H9 (cell line): ENCODE results near the gene TACR1. TPM values are rescaled to one million over a fixed set of nuclear protein-coding genes. Genes with fewer than 3 reads are reported as not detected.

ENCODE experiments used
- DNase-seq: peaks from one replicate; pipeline ENCODE4 v3.0.0-alpha.2; 2017
- H2AFZ ChIP-seq: one replicate; pipeline ENCODE4 v1.6.1; 2013; ENCODE audit warnings: mild to moderate bottlenecking, low read length, control low read depth, moderate library complexity
- H2AK5ac ChIP-seq: 2 replicates; pipeline ENCODE4 v1.6.1; 2013; ENCODE audit warnings: low read length, control low read depth, mixed read lengths; ENCODE audit not compliant: insufficient read length
- H2BK120ac ChIP-seq: one replicate; pipeline ENCODE4 v1.6.1; 2013; ENCODE audit warnings: low read depth, mild to moderate bottlenecking, low read length, control low read depth, inconsistent platforms; ENCODE audit not compliant: poor library complexity, severe bottlenecking
- H2BK12ac ChIP-seq: 2 replicates; pipeline ENCODE4 v1.6.1; 2013; ENCODE audit warnings: low read length, control low read depth, mixed read lengths, low read depth; ENCODE audit not compliant: insufficient read length
- H2BK15ac ChIP-seq: 2 replicates; pipeline ENCODE4 v1.6.1; 2013; ENCODE audit warnings: low read depth, low read length, control low read depth
- H2BK20ac ChIP-seq: one replicate; pipeline ENCODE4 v1.6.1; 2013; ENCODE audit warnings: low read depth, mild to moderate bottlenecking, low read length, control low read depth, inconsistent platforms; ENCODE audit not compliant: poor library complexity, severe bottlenecking
- H2BK5ac ChIP-seq: 2 replicates; pipeline ENCODE4 v1.6.1; 2013; ENCODE audit warnings: low read length, control low read depth, mixed read lengths; ENCODE audit not compliant: insufficient read length
- H3K14ac ChIP-seq: 2 replicates; pipeline ENCODE4 v1.6.1; 2013; ENCODE audit warnings: low read length, control low read depth; ENCODE audit not compliant: insufficient read depth
- H3K18ac ChIP-seq: 2 replicates; pipeline ENCODE4 v1.6.1; 2013; ENCODE audit warnings: low read depth, mild to moderate bottlenecking, mixed read lengths, low read length, control low read depth; ENCODE audit not compliant: insufficient read length
- H3K23ac ChIP-seq: 2 replicates; pipeline ENCODE4 v1.6.1; 2013; ENCODE audit warnings: low read length, control low read depth, mixed read lengths, low read depth; ENCODE audit not compliant: insufficient read length
- H3K23me2 ChIP-seq: 2 replicates; pipeline ENCODE4 v1.6.1; 2013; ENCODE audit warnings: low read depth, mild to moderate bottlenecking, mixed read lengths, low read length, control low read depth; ENCODE audit not compliant: insufficient read length, poor library complexity, severe bottlenecking
- H3K27ac ChIP-seq: 2 replicates; pipeline ENCODE4 v1.5.1; 2013; ENCODE audit warnings: low read length, control low read depth, mixed read lengths, low read depth; ENCODE audit not compliant: insufficient read length
- H3K27me3 ChIP-seq: 2 replicates; pipeline ENCODE4 v1.6.1; 2013; ENCODE audit warnings: low read length, control low read depth, inconsistent platforms; ENCODE audit not compliant: insufficient read depth
- H3K4ac ChIP-seq: 2 replicates; pipeline ENCODE4 v1.6.1; 2013; ENCODE audit warnings: low read depth, mild to moderate bottlenecking, control low read depth, inconsistent platforms, low read length, moderate library complexity
- H3K4me1 ChIP-seq: 2 replicates; pipeline ENCODE4 v1.6.1; 2013; ENCODE audit warnings: low read length, control low read depth, inconsistent platforms; ENCODE audit not compliant: insufficient read depth
- H3K4me2 ChIP-seq: 2 replicates; pipeline ENCODE4 v1.6.1; 2013; ENCODE audit warnings: low read length, control low read depth, mixed read lengths; ENCODE audit not compliant: insufficient read length, insufficient read depth
- H3K56ac ChIP-seq: 2 replicates; pipeline ENCODE4 v1.6.1; 2013; ENCODE audit warnings: low read depth, mild to moderate bottlenecking, mixed read lengths, low read length, control low read depth; ENCODE audit not compliant: insufficient read length
- H3K79me1 ChIP-seq: 2 replicates; pipeline ENCODE4 v1.6.1; 2013; ENCODE audit warnings: low read depth, mild to moderate bottlenecking, moderate library complexity, low read length, control low read depth, inconsistent platforms; ENCODE audit not compliant: insufficient read depth, poor library complexity, severe bottlenecking
- H3K79me2 ChIP-seq: 2 replicates; pipeline ENCODE4 v1.6.1; 2013; ENCODE audit warnings: low read length, control low read depth, inconsistent platforms; ENCODE audit not compliant: insufficient read depth
- H3K9ac ChIP-seq: 2 replicates; pipeline ENCODE4 v1.6.1; 2013; ENCODE audit warnings: low read length, control low read depth, mixed read lengths; ENCODE audit not compliant: insufficient read length; ENCODE audit errors: extremely low read depth
- H3K9me3 ChIP-seq: one replicate; pipeline ENCODE4 v1.6.1; 2013; ENCODE audit warnings: low read depth, low read length, inconsistent platforms; ENCODE audit not compliant: control insufficient read depth
- H3T11ph ChIP-seq: one replicate; pipeline ENCODE4 v1.6.1; 2013; ENCODE audit warnings: mild to moderate bottlenecking, low read length, control low read depth, inconsistent platforms
- H4K20me1 ChIP-seq: one replicate; pipeline ENCODE4 v1.6.1; 2013; ENCODE audit not compliant: control insufficient read depth, insufficient read length, insufficient read depth
- H4K5ac ChIP-seq: 2 replicates; pipeline ENCODE4 v1.6.1; 2013; ENCODE audit warnings: low read depth, mild to moderate bottlenecking, mixed read lengths, low read length, control low read depth; ENCODE audit not compliant: insufficient read length
- H4K8ac ChIP-seq: replicated peaks from 2 replicates; pipeline ENCODE4 v1.6.1; 2013; ENCODE audit warnings: low read length, control low read depth, mixed read lengths, low read depth; ENCODE audit not compliant: insufficient read length
- H4K91ac ChIP-seq: 2 replicates; pipeline ENCODE4 v1.6.1; 2013; ENCODE audit warnings: low read depth, mild to moderate bottlenecking, moderate library complexity, mixed read lengths, low read length, control low read depth; ENCODE audit not compliant: insufficient read length
- H3K27ac Mint-ChIP-seq, 3 experiments: 2 replicates in 2 of 3; 3 replicates in 1 of 3; pipeline ENCODE4 v1.8.0; 2020 to 2021; ENCODE audit warnings: mixed read lengths in 3 of 3, mild to moderate bottlenecking in 1 of 3, moderate library complexity in 1 of 3
- H3K27me3 Mint-ChIP-seq: 2 replicates; pipeline ENCODE4 v1.8.0; 2021; ENCODE audit warnings: low read depth, mild to moderate bottlenecking, moderate library complexity, mixed read lengths
- H3K36me3 Mint-ChIP-seq, 3 experiments: 2 replicates in 2 of 3; 3 replicates in 1 of 3; pipeline ENCODE4 v1.8.0; 2020 to 2021; ENCODE audit warnings: low read depth in 3 of 3, mixed read lengths in 3 of 3; ENCODE audit not compliant: insufficient read depth in 1 of 3
- H3K4me1 Mint-ChIP-seq, 2 experiments: 2 replicates each; pipeline ENCODE4 v1.8.0; 2020; ENCODE audit warnings: mixed read lengths in 2 of 2
- H3K4me3 Mint-ChIP-seq, 2 experiments: 2 replicates in 1 of 2; 3 replicates in 1 of 2; pipeline ENCODE4 v1.8.0; 2020 to 2021; ENCODE audit warnings: mild to moderate bottlenecking in 2 of 2, mixed read lengths in 2 of 2, moderate library complexity in 1 of 2
- H3K9me3 Mint-ChIP-seq, 2 experiments: 2 replicates in 1 of 2; 3 replicates in 1 of 2; pipeline ENCODE4 v1.8.0; 2020; ENCODE audit warnings: mild to moderate bottlenecking in 2 of 2, mixed read lengths in 2 of 2, moderate library complexity in 1 of 2
- WGBS: extraction: QIAGEN DNeasy Blood & Tissue Kit; methylation state at CpG from one replicate; pipeline ENCODE4 v1.1.7; 2013; ENCODE audit warnings: missing lambda C conversion rate, low lambda C conversion rate, mixed read lengths; ENCODE audit not compliant: insufficient read length; ENCODE audit errors: extremely low coverage; 5-methylcytosine and 5-hydroxymethylcytosine counted together
- total RNA-seq: library from RNA; stranded (reverse); gene quantifications from 2 replicates; pipeline ENCODE4 v1.2.1, GENCODE V29; 2021
- TF ChIP-seq, protein P1 (sequence below): fragments of 200-600 bp; sonication (generic); conservative IDR thresholded peaks from 3 replicates; pipeline ENCODE4 v1.8.0; 2021; ENCODE audit warnings: antibody characterized with exemption, mild to moderate bottlenecking

Gene TACR1
- total RNA-seq, 1 experiment from 2014 or later = 1.4 TPM

DNA sequence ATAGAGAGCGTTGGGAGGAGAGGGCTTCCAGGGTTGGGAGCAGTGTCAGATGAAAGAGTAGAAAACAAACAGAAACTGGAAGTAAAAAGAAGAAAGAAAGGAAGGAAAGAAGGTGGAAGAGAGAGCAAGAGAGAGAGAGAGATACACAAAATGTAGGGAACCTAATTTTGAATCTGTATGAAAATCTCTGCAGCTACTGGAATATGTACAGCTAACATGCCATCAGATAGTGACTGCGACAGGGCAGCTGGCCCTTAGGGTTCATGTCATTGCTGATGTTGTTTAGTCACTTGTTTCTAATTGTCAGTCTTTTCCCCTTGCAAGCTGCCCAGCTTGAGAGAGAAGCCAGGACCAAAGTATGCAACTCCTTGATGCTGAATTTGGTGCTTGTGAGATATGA is 155.0 kb downstream of the TACR1 start:
- no peaks in the 10 kb centered on the region for H3K9me3 ChIP-seq
- H3K9ac ChIP-seq = no peak overlapping the region
- Mint-ChIP-seq H3K9me3 (no peaks in the 10 kb centered on the region), H3K4me3 (no peak overlapping the region), H3K27ac (no peak overlapping the region), H3K27me3 (no peaks in the 10 kb centered on the region; the same call in none of the 2 replicates), H3K4me1 (peaks cover 0 to 4% of the 10 kb centered on the region in 2 experiments; a peak in 1 of 4 replicates), H3K36me3 (no peaks in the 10 kb centered on the region)
- H2BK5ac ChIP-seq = no peak overlapping the region
- H3K23ac ChIP-seq = no peak overlapping the region
- H3K23me2 ChIP-seq = no peaks in the 10 kb centered on the region
- H2BK12ac ChIP-seq = no peak overlapping the region
- no peaks in the 10 kb centered on the region for H3K27me3 ChIP-seq
- no peak overlapping the region for H2BK20ac ChIP-seq
- TF ChIP-seq, protein P1, sequence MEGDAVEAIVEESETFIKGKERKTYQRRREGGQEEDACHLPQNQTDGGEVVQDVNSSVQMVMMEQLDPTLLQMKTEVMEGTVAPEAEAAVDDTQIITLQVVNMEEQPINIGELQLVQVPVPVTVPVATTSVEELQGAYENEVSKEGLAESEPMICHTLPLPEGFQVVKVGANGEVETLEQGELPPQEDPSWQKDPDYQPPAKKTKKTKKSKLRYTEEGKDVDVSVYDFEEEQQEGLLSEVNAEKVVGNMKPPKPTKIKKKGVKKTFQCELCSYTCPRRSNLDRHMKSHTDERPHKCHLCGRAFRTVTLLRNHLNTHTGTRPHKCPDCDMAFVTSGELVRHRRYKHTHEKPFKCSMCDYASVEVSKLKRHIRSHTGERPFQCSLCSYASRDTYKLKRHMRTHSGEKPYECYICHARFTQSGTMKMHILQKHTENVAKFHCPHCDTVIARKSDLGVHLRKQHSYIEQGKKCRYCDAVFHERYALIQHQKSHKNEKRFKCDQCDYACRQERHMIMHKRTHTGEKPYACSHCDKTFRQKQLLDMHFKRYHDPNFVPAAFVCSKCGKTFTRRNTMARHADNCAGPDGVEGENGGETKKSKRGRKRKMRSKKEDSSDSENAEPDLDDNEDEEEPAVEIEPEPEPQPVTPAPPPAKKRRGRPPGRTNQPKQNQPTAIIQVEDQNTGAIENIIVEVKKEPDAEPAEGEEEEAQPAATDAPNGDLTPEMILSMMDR = no peak
- no peaks in the 10 kb centered on the region for H3K79me1 ChIP-seq
- H2BK15ac ChIP-seq = no peak overlapping the region
- H3K4ac ChIP-seq = no peak overlapping the region
- no peak overlapping the region for H4K8ac ChIP-seq
- no peak overlapping the region for H3K4me2 ChIP-seq
- no peak overlapping the region for H3K18ac ChIP-seq
- H4K5ac ChIP-seq = no peak overlapping the region
- H2BK120ac ChIP-seq = no peak overlapping the region
- no peak overlapping the region for H2AK5ac ChIP-seq
- no peak overlapping the region for H2AFZ ChIP-seq
- no peaks in the 10 kb centered on the region for H3K79me2 ChIP-seq
- no peaks in the 10 kb centered on the region for H3K4me1 ChIP-seq
- H3K14ac ChIP-seq = no peak overlapping the region
- DNase-seq = no peak
- no peak overlapping the region for H3K27ac ChIP-seq
- no peak overlapping the region for H4K91ac ChIP-seq
- no peak overlapping the region for H3T11ph ChIP-seq
- H3K56ac ChIP-seq = no peak overlapping the region
- no CpG with 5 or more reads among the region's 2 CpGs for WGBS
- H4K20me1 ChIP-seq = no peaks in the 10 kb centered on the region
